Lower leg skin (tissue), 3 donors: ENCODE data around the gene OVCA2.

Source experiments
- POLR2A ChIP-seq, 2 donors: fragments of 450-650 bp; IDR thresholded peaks; one replicate each; pipeline ENCODE4 v1.6.1; 2016 to 2017; ENCODE audit warnings: antibody characterized with exemption in 2 of 2, mild to moderate bottlenecking in 1 of 2, moderate library complexity in 1 of 2
- TF ChIP-seq, protein P1 (sequence below), 3 donors: fragments of 450-650 bp; IDR thresholded peaks; one replicate each; pipeline ENCODE4 v1.5.1; 2016; ENCODE audit warnings: antibody characterized with exemption in 3 of 3, mild to moderate bottlenecking in 3 of 3, moderate library complexity in 2 of 3

DNA sequence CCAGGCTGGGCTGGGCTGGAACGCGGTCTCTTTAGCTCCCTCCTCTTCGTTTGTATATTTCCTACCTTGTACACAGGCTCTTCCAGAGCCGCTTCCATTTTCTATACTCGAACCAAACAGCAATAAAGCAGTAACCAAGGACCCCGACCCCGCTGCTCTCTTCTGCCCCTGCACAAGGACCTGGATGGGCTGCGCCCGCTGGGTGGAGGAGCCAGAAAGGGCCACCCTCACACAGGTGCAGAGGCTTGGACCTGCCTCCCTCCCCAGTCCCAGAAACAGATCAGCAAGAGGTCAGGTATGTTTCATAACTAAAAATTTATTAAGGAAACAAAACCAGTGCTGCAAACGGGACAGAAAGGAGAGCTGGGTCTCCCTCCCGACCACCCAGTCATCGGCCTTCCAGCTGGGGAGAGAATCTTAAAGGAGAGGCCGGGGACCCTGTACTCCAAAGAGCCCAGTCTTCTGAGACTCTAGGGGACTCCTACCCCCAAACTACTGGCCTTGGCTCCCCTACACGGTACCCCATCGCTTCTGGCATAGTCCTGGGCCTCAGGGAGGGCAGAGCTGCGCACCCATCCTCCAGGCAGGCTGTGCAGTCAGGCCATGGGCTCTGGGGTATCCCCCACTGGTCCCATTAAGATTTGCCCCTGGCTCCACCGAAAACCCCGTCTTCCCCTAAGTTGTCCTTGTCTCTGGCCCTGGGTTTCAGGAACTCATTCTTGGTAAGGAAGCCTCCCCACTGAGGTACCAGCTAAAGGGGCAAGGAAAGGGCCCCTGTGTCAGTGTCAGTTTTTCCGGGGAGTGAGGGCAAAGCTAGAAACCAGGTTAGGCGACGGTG, 17.9 kb downstream of the OVCA2 start:
- TF ChIP-seq, protein P1, sequence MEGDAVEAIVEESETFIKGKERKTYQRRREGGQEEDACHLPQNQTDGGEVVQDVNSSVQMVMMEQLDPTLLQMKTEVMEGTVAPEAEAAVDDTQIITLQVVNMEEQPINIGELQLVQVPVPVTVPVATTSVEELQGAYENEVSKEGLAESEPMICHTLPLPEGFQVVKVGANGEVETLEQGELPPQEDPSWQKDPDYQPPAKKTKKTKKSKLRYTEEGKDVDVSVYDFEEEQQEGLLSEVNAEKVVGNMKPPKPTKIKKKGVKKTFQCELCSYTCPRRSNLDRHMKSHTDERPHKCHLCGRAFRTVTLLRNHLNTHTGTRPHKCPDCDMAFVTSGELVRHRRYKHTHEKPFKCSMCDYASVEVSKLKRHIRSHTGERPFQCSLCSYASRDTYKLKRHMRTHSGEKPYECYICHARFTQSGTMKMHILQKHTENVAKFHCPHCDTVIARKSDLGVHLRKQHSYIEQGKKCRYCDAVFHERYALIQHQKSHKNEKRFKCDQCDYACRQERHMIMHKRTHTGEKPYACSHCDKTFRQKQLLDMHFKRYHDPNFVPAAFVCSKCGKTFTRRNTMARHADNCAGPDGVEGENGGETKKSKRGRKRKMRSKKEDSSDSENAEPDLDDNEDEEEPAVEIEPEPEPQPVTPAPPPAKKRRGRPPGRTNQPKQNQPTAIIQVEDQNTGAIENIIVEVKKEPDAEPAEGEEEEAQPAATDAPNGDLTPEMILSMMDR (IDR thresholded peaks at IDR 0.05): no peak
- no peak for TF ChIP-seq POLR2A (IDR thresholded peaks at IDR 0.05)
